CD14-positive monocyte (primary cell): Measurements from ENCODE around the gene ADAMTSL4. TPM values are rescaled to one million over a fixed set of nuclear protein-coding genes. Genes with fewer than 3 reads are reported as not detected.

ENCODE experiments used
- DNase-seq, 3 donors: peaks; one replicate each; pipeline ENCODE4 v3.0.0-alpha.2; 2011 to 2022
- H2AFZ ChIP-seq: 2 replicates; pipeline ENCODE4 v1.6.0; 2012; ENCODE audit warnings: mild to moderate bottlenecking, low read depth, low read length, inconsistent platforms; ENCODE audit not compliant: insufficient read depth, poor library complexity, severe bottlenecking
- H3K27ac ChIP-seq, 2 donors: 1 replicate in 1 of 2; 2 replicates in 1 of 2; pipeline ENCODE4 v1.5.1; 2012 to 2013; ENCODE audit warnings: low read length in 2 of 2, control low read depth in 1 of 2, inconsistent platforms in 1 of 2, low read depth in 1 of 2, mild to moderate bottlenecking in 1 of 2
- H3K27me3 ChIP-seq, 2 donors: one replicate each; pipeline versions ENCODE4 v1.6.0 to v1.6.1; 2011 to 2013; ENCODE audit warnings: low read length in 2 of 2; ENCODE audit not compliant: control insufficient read depth in 2 of 2, insufficient read depth in 2 of 2
- H3K36me3 ChIP-seq, 2 donors: replicated peaks in 1 of 2; 1 replicate in 1 of 2; 2 replicates in 1 of 2; pipeline versions ENCODE4 v1.5.1 to v1.6.1; 2012 to 2013; ENCODE audit warnings: low read length in 2 of 2, control low read depth in 1 of 2, inconsistent platforms in 1 of 2, mild to moderate bottlenecking in 1 of 2; ENCODE audit not compliant: insufficient read depth in 2 of 2, control insufficient read depth in 1 of 2
- H3K4me1 ChIP-seq, 2 donors: 1 replicate in 1 of 2; 2 replicates in 1 of 2; pipeline versions ENCODE4 v1.5.1 to v1.6.1; 2012 to 2013; ENCODE audit warnings: low read length in 2 of 2, control low read depth in 1 of 2, inconsistent platforms in 1 of 2, mild to moderate bottlenecking in 1 of 2, moderate library complexity in 1 of 2; ENCODE audit not compliant: insufficient read depth in 2 of 2, control insufficient read depth in 1 of 2
- H3K4me2 ChIP-seq: replicated peaks from 2 replicates; pipeline ENCODE3; 2012; ENCODE audit warnings: low read length, moderate library complexity, mild to moderate bottlenecking; ENCODE audit not compliant: poor library complexity, severe bottlenecking; ENCODE audit errors: extremely low read depth
- H3K4me3 ChIP-seq, 3 experiments: fragments of 200-600 bp in 1 of 3; sonication (generic) in 1 of 3; replicated peaks in 1 of 3; 1 replicate in 2 of 3; 2 replicates in 1 of 3; pipeline ENCODE4 v1.5.1; 2011 to 2013; ENCODE audit warnings: low read length in 3 of 3, mild to moderate bottlenecking in 3 of 3, control low read depth in 2 of 3, low read depth in 2 of 3, inconsistent platforms in 1 of 3, moderate library complexity in 1 of 3
- H3K79me2 ChIP-seq: 2 replicates; pipeline ENCODE4 v1.6.0; 2012; ENCODE audit warnings: mild to moderate bottlenecking, control low read depth, inconsistent platforms, low read length, moderate library complexity; ENCODE audit not compliant: insufficient read depth
- H3K9ac ChIP-seq: 2 replicates; pipeline ENCODE4 v1.6.0; 2017; ENCODE audit warnings: low read length, mild to moderate bottlenecking; ENCODE audit not compliant: insufficient read depth, poor library complexity, severe bottlenecking
- H3K9me3 ChIP-seq, 2 donors: replicated peaks in 1 of 2; 1 replicate in 1 of 2; 2 replicates in 1 of 2; pipeline versions ENCODE4 v1.5.1 to v1.6.1; 2012 to 2013; ENCODE audit warnings: low read length in 2 of 2, control low read depth in 1 of 2; ENCODE audit not compliant: control insufficient read depth in 1 of 2, insufficient read depth in 1 of 2
- H4K20me1 ChIP-seq: 2 replicates; pipeline ENCODE4 v1.6.0; 2012; ENCODE audit warnings: mild to moderate bottlenecking, low read length, control low read depth, moderate library complexity; ENCODE audit not compliant: insufficient read depth
- H3K27ac Mint-ChIP-seq, 7 donors: one replicate each; pipeline ENCODE4 v1.8.0; 2020; ENCODE audit warnings: mild to moderate bottlenecking in 7 of 7, mixed read lengths in 7 of 7, moderate library complexity in 6 of 7, inconsistent platforms in 2 of 7
- H3K27me3 Mint-ChIP-seq, 3 donors: one replicate each; pipeline ENCODE4 v1.8.0; 2021 to 2022; ENCODE audit warnings: low read depth in 3 of 3, mild to moderate bottlenecking in 3 of 3, mixed read lengths in 3 of 3, moderate library complexity in 3 of 3, inconsistent platforms in 1 of 3
- H3K36me3 Mint-ChIP-seq, 2 donors: one replicate each; pipeline ENCODE4 v1.8.0; 2020; ENCODE audit warnings: mixed read lengths in 2 of 2, inconsistent platforms in 1 of 2, mild to moderate bottlenecking in 1 of 2
- H3K4me1 Mint-ChIP-seq: one replicate; pipeline ENCODE4 v1.8.0; 2020; ENCODE audit warnings: mild to moderate bottlenecking, mixed read lengths
- H3K4me3 Mint-ChIP-seq, 2 donors: one replicate each; pipeline ENCODE4 v1.8.0; 2020; ENCODE audit warnings: mild to moderate bottlenecking in 2 of 2, mixed read lengths in 2 of 2, moderate library complexity in 1 of 2
- H3K9me3 Mint-ChIP-seq, 7 donors: one replicate each; pipeline ENCODE4 v1.8.0; 2020 to 2022; ENCODE audit warnings: mixed read lengths in 7 of 7, mild to moderate bottlenecking in 6 of 7, moderate library complexity in 6 of 7, inconsistent platforms in 2 of 7
- CTCF ChIP-seq: fragments of 200-600 bp; IDR thresholded peaks from one replicate; pipeline ENCODE4 v1.8.0; 2022; ENCODE audit warnings: antibody characterized with exemption, mild to moderate bottlenecking
- WGBS: methylation state at CpG from one replicate; pipeline ENCODE4 v1.1.5; 2013; ENCODE audit warnings: missing lambda C conversion rate; ENCODE audit not compliant: insufficient coverage; 5-methylcytosine and 5-hydroxymethylcytosine counted together
- intact Hi-C, 2 donors: fragments of 100-400 bp; cut with micrococcal nuclease; formaldehyde crosslinking; loops; one replicate each; pipeline versions ENCODE4 v1.15.0 to v1.15.1; 2023
- polyA plus RNA-seq, 3 donors: library from polyadenylated mRNA; depleted of rRNA in 1 of 3; unstranded in 2 of 3; stranded (reverse) in 1 of 3; fragments of 300-500 nt in 2 of 3; fragments of >200 nt in 1 of 3; fragmentation: Illumina TruSeq in 2 of 3; gene quantifications; 1 replicate in 2 of 3; 2 replicates in 1 of 3; pipeline ENCODE4 v1.2.3, GENCODE V29; 2012 to 2021

The ADAMTSL4 gene
- polyA plus RNA-seq, 3 donors = 2.5 to 109 (median 2.8) TPM

DNA sequence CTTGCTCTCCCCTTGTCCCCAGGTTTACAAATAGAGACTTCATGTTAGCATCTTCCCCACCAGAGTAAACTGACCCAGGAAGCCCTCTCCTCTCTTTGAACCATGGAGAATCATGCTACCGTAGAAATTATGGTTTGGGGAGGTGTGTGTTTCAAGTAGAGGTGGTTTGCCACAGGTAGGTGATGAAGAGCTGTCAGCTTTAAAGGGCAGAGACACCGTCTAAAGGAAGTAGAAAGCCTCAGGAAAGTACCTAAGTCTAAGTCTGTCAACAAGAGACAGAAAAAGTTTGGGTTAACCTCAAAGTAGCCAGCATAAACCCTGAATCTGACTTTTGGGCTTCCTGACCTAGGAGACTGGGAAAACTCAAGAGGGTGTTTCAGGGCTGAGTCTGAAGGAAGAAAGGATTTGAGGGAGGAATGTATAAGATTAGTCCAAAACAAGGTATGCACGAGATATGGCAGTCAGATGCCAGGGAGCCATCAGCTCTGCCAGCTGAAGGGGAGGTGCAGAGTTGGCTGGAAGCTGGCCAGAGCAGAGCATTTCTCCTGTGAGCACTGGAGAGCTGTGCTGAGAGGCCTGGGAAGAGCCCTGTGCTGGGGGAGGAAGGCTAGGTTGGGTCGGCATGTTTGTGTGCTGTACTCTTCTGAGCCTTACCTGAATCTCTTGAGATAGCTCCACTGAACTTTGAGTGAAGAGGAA lies 14.3 kb downstream of the ADAMTSL4 start:
- WGBS = 33% methylated on average over 4 of the region's 4 CpGs
- H3K79me2 ChIP-seq = peaks cover 83% of the 10 kb centered on the region
- peak overlapping the region; percentile 30 to 88 for H3K27ac ChIP-seq
- H3K27me3 ChIP-seq = no peaks in the 10 kb centered on the region
- peaks cover 98% of the 10 kb centered on the region for H4K20me1 ChIP-seq
- Mint-ChIP-seq H3K9me3 (peaks cover 0 to 3% (median 0%) of the 10 kb centered on the region in 7 donors), H3K27ac (peak overlapping the region; percentile 96 to 100 (median 98)), H3K27me3 (peaks cover 0 to 2% (median 0%) of the 10 kb centered on the region in 3 donors), H3K4me1 (peaks cover 88% of the 10 kb centered on the region), H3K36me3 (peaks cover 38 to 60% of the 10 kb centered on the region in 2 donors), H3K4me3 (peak overlapping the region; percentile 93)
- no peak overlapping the region for H2AFZ ChIP-seq
- H3K4me2 ChIP-seq = peak overlapping the region; percentile 98
- peak overlapping the region in 1 of 3 experiments; percentile 92 for H3K4me3 ChIP-seq
- peaks cover 95 to 100% of the 10 kb centered on the region in 2 donors for H3K4me1 ChIP-seq
- H3K9me3 ChIP-seq = no peaks in the 10 kb centered on the region
- intact Hi-C loops = loop anchor here (2.0 to 5.0 kb wide), 3 partner anchors 13 to 64 kb away; partner anchors contain the start of gene ENSA (in 1 of the 2)
- H3K9ac ChIP-seq = no peak overlapping the region
- H3K36me3 ChIP-seq = peaks cover 5 to 22% of the 10 kb centered on the region in 2 donors
- TF ChIP-seq CTCF = no peak
- DNase-seq = peak in 2 of 3 donors; percentile 13 to 26

DNA sequence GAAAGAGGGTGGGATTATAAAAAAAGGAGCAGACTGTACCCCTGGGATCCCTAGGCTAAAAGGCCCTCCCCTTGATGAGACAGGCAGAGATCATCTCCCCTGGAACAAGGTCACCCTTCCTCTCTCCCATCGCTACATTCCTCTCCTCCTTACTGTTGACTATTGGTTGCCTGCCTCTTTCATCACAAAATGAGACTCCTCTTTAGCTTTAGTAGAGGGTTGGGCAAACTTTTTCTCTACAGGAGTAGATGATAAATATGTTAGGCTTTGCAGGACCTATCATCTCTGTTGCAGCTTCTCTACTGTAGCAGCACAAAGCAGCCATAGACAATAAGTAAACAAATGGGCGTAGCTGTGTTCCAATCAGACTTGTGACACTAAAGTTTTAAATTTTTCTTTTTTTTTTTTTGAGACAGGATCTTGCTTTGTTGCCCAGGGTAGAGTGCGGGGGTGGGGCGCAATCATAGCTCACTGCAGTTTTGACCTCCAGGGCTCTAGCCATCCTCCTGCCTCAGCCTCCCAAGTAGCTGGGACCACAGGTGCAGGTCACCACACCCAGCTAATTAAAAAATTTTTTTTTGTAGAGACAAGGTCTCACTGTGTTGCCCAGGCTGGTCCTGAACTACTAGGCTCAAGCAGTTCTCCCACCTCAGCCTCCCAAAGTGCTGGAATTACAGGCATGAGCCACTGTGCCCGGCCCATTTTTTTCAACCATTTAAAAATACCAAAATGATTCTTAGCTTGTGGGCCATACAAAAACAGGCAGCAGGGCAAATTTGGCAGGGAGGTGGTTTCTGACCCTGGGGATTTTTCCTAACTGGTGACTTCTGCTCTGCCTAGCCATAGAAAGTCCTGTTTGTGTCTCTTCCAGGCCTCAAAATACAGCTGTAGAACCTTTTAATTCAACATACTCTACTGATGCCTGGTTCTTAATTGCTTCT lies 15.1 kb downstream of the ADAMTSL4 start:
- H3K27ac ChIP-seq = peak overlapping the region; percentile 30 to 88
- H4K20me1 ChIP-seq = peaks cover 98% of the 10 kb centered on the region
- no CpG with 5 or more reads among the region's 5 CpGs for WGBS
- H3K36me3 ChIP-seq = peaks cover under 1 to 14% of the 10 kb centered on the region in 2 donors
- peak overlapping the region; percentile 3 to 99 (median 98) for H3K27ac Mint-ChIP-seq
- TF ChIP-seq CTCF = no peak
- intact Hi-C loops = loop anchor here (5.0 kb wide), 2 partner anchors 58 to 63 kb away; partner anchors contain the start of gene ENSA (in 1 of the 2)
- H3K36me3 Mint-ChIP-seq = peaks cover 35 to 52% of the 10 kb centered on the region in 2 donors
- peak overlapping the region; percentile 93 for H3K4me3 Mint-ChIP-seq
- DNase-seq = peak in 1 of 3 donors; percentile 27
- peaks cover 0 to 2% (median 0%) of the 10 kb centered on the region in 3 donors for H3K27me3 Mint-ChIP-seq
- no peaks in the 10 kb centered on the region for H3K9me3 ChIP-seq
- H3K4me2 ChIP-seq = peak overlapping the region; percentile 98
- H3K79me2 ChIP-seq = peaks cover 83% of the 10 kb centered on the region
- peaks cover 90% of the 10 kb centered on the region for H3K4me1 Mint-ChIP-seq
- peaks cover 0 to 3% (median 0%) of the 10 kb centered on the region in 7 donors for H3K9me3 Mint-ChIP-seq
- no peak overlapping the region for H2AFZ ChIP-seq
- no peaks in the 10 kb centered on the region for H3K27me3 ChIP-seq
- no peak overlapping the region for H3K9ac ChIP-seq
- peaks cover 95 to 100% of the 10 kb centered on the region in 2 donors for H3K4me1 ChIP-seq
- peak overlapping the region in 1 of 3 experiments; percentile 92 for H3K4me3 ChIP-seq
